H9 (cell line): Measurements from ENCODE around the gene PRPH2. TPM values are rescaled to one million over a fixed set of nuclear protein-coding genes. Genes with fewer than 3 reads are reported as not detected.

ENCODE experiments used
- DNase-seq: peaks from one replicate; pipeline ENCODE4 v3.0.0-alpha.2; 2017
- H2AFZ ChIP-seq: one replicate; pipeline ENCODE4 v1.6.1; 2013; ENCODE audit warnings: mild to moderate bottlenecking, low read length, control low read depth, moderate library complexity
- H2AK5ac ChIP-seq: 2 replicates; pipeline ENCODE4 v1.6.1; 2013; ENCODE audit warnings: low read length, control low read depth, mixed read lengths; ENCODE audit not compliant: insufficient read length
- H2BK120ac ChIP-seq: one replicate; pipeline ENCODE4 v1.6.1; 2013; ENCODE audit warnings: low read depth, mild to moderate bottlenecking, low read length, control low read depth, inconsistent platforms; ENCODE audit not compliant: poor library complexity, severe bottlenecking
- H2BK12ac ChIP-seq: 2 replicates; pipeline ENCODE4 v1.6.1; 2013; ENCODE audit warnings: low read length, control low read depth, mixed read lengths, low read depth; ENCODE audit not compliant: insufficient read length
- H2BK15ac ChIP-seq: 2 replicates; pipeline ENCODE4 v1.6.1; 2013; ENCODE audit warnings: low read depth, low read length, control low read depth
- H2BK20ac ChIP-seq: one replicate; pipeline ENCODE4 v1.6.1; 2013; ENCODE audit warnings: low read depth, mild to moderate bottlenecking, low read length, control low read depth, inconsistent platforms; ENCODE audit not compliant: poor library complexity, severe bottlenecking
- H2BK5ac ChIP-seq: 2 replicates; pipeline ENCODE4 v1.6.1; 2013; ENCODE audit warnings: low read length, control low read depth, mixed read lengths; ENCODE audit not compliant: insufficient read length
- H3K14ac ChIP-seq: 2 replicates; pipeline ENCODE4 v1.6.1; 2013; ENCODE audit warnings: low read length, control low read depth; ENCODE audit not compliant: insufficient read depth
- H3K18ac ChIP-seq: 2 replicates; pipeline ENCODE4 v1.6.1; 2013; ENCODE audit warnings: low read depth, mild to moderate bottlenecking, mixed read lengths, low read length, control low read depth; ENCODE audit not compliant: insufficient read length
- H3K23ac ChIP-seq: 2 replicates; pipeline ENCODE4 v1.6.1; 2013; ENCODE audit warnings: low read length, control low read depth, mixed read lengths, low read depth; ENCODE audit not compliant: insufficient read length
- H3K23me2 ChIP-seq: 2 replicates; pipeline ENCODE4 v1.6.1; 2013; ENCODE audit warnings: low read depth, mild to moderate bottlenecking, mixed read lengths, low read length, control low read depth; ENCODE audit not compliant: insufficient read length, poor library complexity, severe bottlenecking
- H3K27ac ChIP-seq: 2 replicates; pipeline ENCODE4 v1.5.1; 2013; ENCODE audit warnings: low read length, control low read depth, mixed read lengths, low read depth; ENCODE audit not compliant: insufficient read length
- H3K27me3 ChIP-seq: 2 replicates; pipeline ENCODE4 v1.6.1; 2013; ENCODE audit warnings: low read length, control low read depth, inconsistent platforms; ENCODE audit not compliant: insufficient read depth
- H3K4ac ChIP-seq: 2 replicates; pipeline ENCODE4 v1.6.1; 2013; ENCODE audit warnings: low read depth, mild to moderate bottlenecking, control low read depth, inconsistent platforms, low read length, moderate library complexity
- H3K4me1 ChIP-seq: 2 replicates; pipeline ENCODE4 v1.6.1; 2013; ENCODE audit warnings: low read length, control low read depth, inconsistent platforms; ENCODE audit not compliant: insufficient read depth
- H3K4me2 ChIP-seq: 2 replicates; pipeline ENCODE4 v1.6.1; 2013; ENCODE audit warnings: low read length, control low read depth, mixed read lengths; ENCODE audit not compliant: insufficient read length, insufficient read depth
- H3K56ac ChIP-seq: 2 replicates; pipeline ENCODE4 v1.6.1; 2013; ENCODE audit warnings: low read depth, mild to moderate bottlenecking, mixed read lengths, low read length, control low read depth; ENCODE audit not compliant: insufficient read length
- H3K79me1 ChIP-seq: 2 replicates; pipeline ENCODE4 v1.6.1; 2013; ENCODE audit warnings: low read depth, mild to moderate bottlenecking, moderate library complexity, low read length, control low read depth, inconsistent platforms; ENCODE audit not compliant: insufficient read depth, poor library complexity, severe bottlenecking
- H3K79me2 ChIP-seq: 2 replicates; pipeline ENCODE4 v1.6.1; 2013; ENCODE audit warnings: low read length, control low read depth, inconsistent platforms; ENCODE audit not compliant: insufficient read depth
- H3K9ac ChIP-seq: 2 replicates; pipeline ENCODE4 v1.6.1; 2013; ENCODE audit warnings: low read length, control low read depth, mixed read lengths; ENCODE audit not compliant: insufficient read length; ENCODE audit errors: extremely low read depth
- H3K9me3 ChIP-seq: one replicate; pipeline ENCODE4 v1.6.1; 2013; ENCODE audit warnings: low read depth, low read length, inconsistent platforms; ENCODE audit not compliant: control insufficient read depth
- H3T11ph ChIP-seq: one replicate; pipeline ENCODE4 v1.6.1; 2013; ENCODE audit warnings: mild to moderate bottlenecking, low read length, control low read depth, inconsistent platforms
- H4K20me1 ChIP-seq: one replicate; pipeline ENCODE4 v1.6.1; 2013; ENCODE audit not compliant: control insufficient read depth, insufficient read length, insufficient read depth
- H4K5ac ChIP-seq: 2 replicates; pipeline ENCODE4 v1.6.1; 2013; ENCODE audit warnings: low read depth, mild to moderate bottlenecking, mixed read lengths, low read length, control low read depth; ENCODE audit not compliant: insufficient read length
- H4K8ac ChIP-seq: replicated peaks from 2 replicates; pipeline ENCODE4 v1.6.1; 2013; ENCODE audit warnings: low read length, control low read depth, mixed read lengths, low read depth; ENCODE audit not compliant: insufficient read length
- H4K91ac ChIP-seq: 2 replicates; pipeline ENCODE4 v1.6.1; 2013; ENCODE audit warnings: low read depth, mild to moderate bottlenecking, moderate library complexity, mixed read lengths, low read length, control low read depth; ENCODE audit not compliant: insufficient read length
- H3K27ac Mint-ChIP-seq, 3 experiments: 2 replicates in 2 of 3; 3 replicates in 1 of 3; pipeline ENCODE4 v1.8.0; 2020 to 2021; ENCODE audit warnings: mixed read lengths in 3 of 3, mild to moderate bottlenecking in 1 of 3, moderate library complexity in 1 of 3
- H3K27me3 Mint-ChIP-seq: 2 replicates; pipeline ENCODE4 v1.8.0; 2021; ENCODE audit warnings: low read depth, mild to moderate bottlenecking, moderate library complexity, mixed read lengths
- H3K36me3 Mint-ChIP-seq, 3 experiments: 2 replicates in 2 of 3; 3 replicates in 1 of 3; pipeline ENCODE4 v1.8.0; 2020 to 2021; ENCODE audit warnings: low read depth in 3 of 3, mixed read lengths in 3 of 3; ENCODE audit not compliant: insufficient read depth in 1 of 3
- H3K4me1 Mint-ChIP-seq, 2 experiments: 2 replicates each; pipeline ENCODE4 v1.8.0; 2020; ENCODE audit warnings: mixed read lengths in 2 of 2
- H3K4me3 Mint-ChIP-seq, 2 experiments: 2 replicates in 1 of 2; 3 replicates in 1 of 2; pipeline ENCODE4 v1.8.0; 2020 to 2021; ENCODE audit warnings: mild to moderate bottlenecking in 2 of 2, mixed read lengths in 2 of 2, moderate library complexity in 1 of 2
- H3K9me3 Mint-ChIP-seq, 2 experiments: 2 replicates in 1 of 2; 3 replicates in 1 of 2; pipeline ENCODE4 v1.8.0; 2020; ENCODE audit warnings: mild to moderate bottlenecking in 2 of 2, mixed read lengths in 2 of 2, moderate library complexity in 1 of 2
- WGBS: extraction: QIAGEN DNeasy Blood & Tissue Kit; methylation state at CpG from one replicate; pipeline ENCODE4 v1.1.7; 2013; ENCODE audit warnings: missing lambda C conversion rate, low lambda C conversion rate, mixed read lengths; ENCODE audit not compliant: insufficient read length; ENCODE audit errors: extremely low coverage; 5-methylcytosine and 5-hydroxymethylcytosine counted together
- total RNA-seq: library from RNA; stranded (reverse); gene quantifications from 2 replicates; pipeline ENCODE4 v1.2.1, GENCODE V29; 2021
- TF ChIP-seq, protein P1 (sequence below): fragments of 200-600 bp; sonication (generic); conservative IDR thresholded peaks from 3 replicates; pipeline ENCODE4 v1.8.0; 2021; ENCODE audit warnings: antibody characterized with exemption, mild to moderate bottlenecking

Gene PRPH2
- total RNA-seq, 1 experiment from 2014 or later: 0.31 TPM

DNA sequence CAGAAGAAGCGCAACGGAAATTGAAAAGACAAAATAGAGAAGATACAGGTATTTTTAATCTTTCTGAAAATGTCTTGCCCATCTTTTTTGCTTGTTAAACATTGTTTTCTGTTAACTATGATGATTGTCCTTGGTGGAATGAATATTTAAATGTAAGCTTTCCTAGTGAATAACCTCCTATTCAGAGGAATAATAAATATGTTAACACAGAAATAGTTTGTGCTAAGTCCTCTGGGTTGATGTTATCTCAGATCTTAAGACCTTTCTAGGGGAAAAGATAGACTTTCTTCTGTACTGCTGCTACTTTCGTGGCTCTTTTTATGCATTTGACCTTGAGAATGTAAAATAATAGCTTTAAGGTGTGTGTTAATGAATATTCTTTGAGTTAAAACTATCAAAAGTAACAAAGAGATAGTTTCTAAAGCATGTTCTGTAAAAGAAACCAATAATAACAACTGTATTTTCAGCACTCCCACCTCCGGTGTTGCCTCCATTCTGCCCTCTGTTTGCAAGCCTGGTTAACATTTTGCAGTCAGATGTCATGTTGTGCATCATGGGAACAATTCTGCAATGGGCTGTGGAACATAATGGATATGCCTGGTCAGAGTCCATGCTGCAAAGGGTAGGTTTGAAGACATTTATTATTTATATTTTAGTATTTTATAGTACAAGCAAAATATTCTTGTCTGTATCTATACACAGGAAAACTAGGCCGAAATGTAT, 70.2 kb downstream of the PRPH2 start:
- H3K9me3 Mint-ChIP-seq: no peaks in the 10 kb centered on the region
- no peak overlapping the region for H3K4me2 ChIP-seq
- no peak overlapping the region for H4K5ac ChIP-seq
- H3K79me2 ChIP-seq: no peaks in the 10 kb centered on the region
- H4K20me1 ChIP-seq: no peaks in the 10 kb centered on the region
- no peak overlapping the region for H3K23ac ChIP-seq
- H3K27ac ChIP-seq: no peak overlapping the region
- H3K18ac ChIP-seq: no peak overlapping the region
- TF ChIP-seq, protein P1, sequence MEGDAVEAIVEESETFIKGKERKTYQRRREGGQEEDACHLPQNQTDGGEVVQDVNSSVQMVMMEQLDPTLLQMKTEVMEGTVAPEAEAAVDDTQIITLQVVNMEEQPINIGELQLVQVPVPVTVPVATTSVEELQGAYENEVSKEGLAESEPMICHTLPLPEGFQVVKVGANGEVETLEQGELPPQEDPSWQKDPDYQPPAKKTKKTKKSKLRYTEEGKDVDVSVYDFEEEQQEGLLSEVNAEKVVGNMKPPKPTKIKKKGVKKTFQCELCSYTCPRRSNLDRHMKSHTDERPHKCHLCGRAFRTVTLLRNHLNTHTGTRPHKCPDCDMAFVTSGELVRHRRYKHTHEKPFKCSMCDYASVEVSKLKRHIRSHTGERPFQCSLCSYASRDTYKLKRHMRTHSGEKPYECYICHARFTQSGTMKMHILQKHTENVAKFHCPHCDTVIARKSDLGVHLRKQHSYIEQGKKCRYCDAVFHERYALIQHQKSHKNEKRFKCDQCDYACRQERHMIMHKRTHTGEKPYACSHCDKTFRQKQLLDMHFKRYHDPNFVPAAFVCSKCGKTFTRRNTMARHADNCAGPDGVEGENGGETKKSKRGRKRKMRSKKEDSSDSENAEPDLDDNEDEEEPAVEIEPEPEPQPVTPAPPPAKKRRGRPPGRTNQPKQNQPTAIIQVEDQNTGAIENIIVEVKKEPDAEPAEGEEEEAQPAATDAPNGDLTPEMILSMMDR: no peak
- no peak overlapping the region for H2AFZ ChIP-seq
- no peak overlapping the region; a peak in 1 of 7 replicates for H3K27ac Mint-ChIP-seq
- no peaks in the 10 kb centered on the region for H3K27me3 Mint-ChIP-seq
- no peaks in the 10 kb centered on the region for H3K9me3 ChIP-seq
- no peaks in the 10 kb centered on the region for H3K79me1 ChIP-seq
- H2BK5ac ChIP-seq: no peak overlapping the region
- no peak overlapping the region for H3K14ac ChIP-seq
- H2AK5ac ChIP-seq: no peak overlapping the region
- H3K23me2 ChIP-seq: no peaks in the 10 kb centered on the region
- no peak overlapping the region for H2BK120ac ChIP-seq
- peaks cover 4 to 57% (median 40%) of the 10 kb centered on the region in 3 experiments; a peak in 6 of 7 replicates for H3K36me3 Mint-ChIP-seq
- no peak overlapping the region for H3K56ac ChIP-seq
- no peaks in the 10 kb centered on the region for H3K27me3 ChIP-seq
- H3K9ac ChIP-seq: no peak overlapping the region
- H2BK12ac ChIP-seq: no peak overlapping the region
- H3K4me1 ChIP-seq: no peaks in the 10 kb centered on the region
- no peak for DNase-seq
- H2BK15ac ChIP-seq: no peak overlapping the region
- no peak overlapping the region for H3K4ac ChIP-seq
- no peak overlapping the region for H4K8ac ChIP-seq
- H4K91ac ChIP-seq: no peak overlapping the region
- no peak overlapping the region for H3K4me3 Mint-ChIP-seq
- H3K4me1 Mint-ChIP-seq: no peaks in the 10 kb centered on the region
- no peak overlapping the region for H2BK20ac ChIP-seq
- no peak overlapping the region for H3T11ph ChIP-seq
- WGBS: no CpG with 5 or more reads among the region's 5 CpGs

Other genes with a start within 250 kb of the PRPH2 start
- gene UBR2, start 158.6 kb downstream of the PRPH2 start, total RNA-seq: 16.1 and 18.7 TPM in 2 replicates
- 25.6 and 30.2 TPM in 2 replicates for gene TBCC, start 23.5 kb upstream of the PRPH2 start, total RNA-seq
- 9.7 and 9.8 TPM in 2 replicates for gene BICRAL, start 59.5 kb upstream of the PRPH2 start, total RNA-seq
- gene RPL7L1, start 157.0 kb upstream of the PRPH2 start, total RNA-seq: 126 and 130 TPM in 2 replicates
- gene PTCRA, start 193.5 kb upstream of the PRPH2 start, total RNA-seq: not detected in 2 replicates
- gene CNPY3, start 206.9 kb upstream of the PRPH2 start, total RNA-seq: 56.0 and 59.9 TPM in 2 replicates
- 1.1 TPM in 2 replicates for gene GNMT, start 238.2 kb upstream of the PRPH2 start, total RNA-seq